Neural progenitor cell (in vitro differentiated cells): ENCODE results near the gene ATRN. TPM values are rescaled to one million over a fixed set of nuclear protein-coding genes. Genes with fewer than 3 reads are reported as not detected.

Experiments
- DNase-seq: peaks from one replicate; pipeline ENCODE4 v3.0.0-alpha.2; 2016; ENCODE audit warnings: low spot score
- H2AFZ ChIP-seq: fragments of 200-600 bp; sonication (generic); replicated peaks from 2 replicates; pipeline ENCODE4 v1.6.1; 2016; ENCODE audit warnings: antibody characterized with exemption
- H3F3A ChIP-seq: fragments of 200-600 bp; sonication (generic); 2 replicates; pipeline ENCODE4 v1.6.1; 2016; ENCODE audit warnings: antibody characterized with exemption, low read depth
- H3K27ac ChIP-seq: fragments of 200-600 bp; sonication (generic); 2 replicates; pipeline ENCODE4 v1.5.1; 2016; ENCODE audit warnings: mild to moderate bottlenecking
- H3K27me3 ChIP-seq: fragments of 200-600 bp; sonication (generic); 2 replicates; pipeline ENCODE4 v1.6.1; 2016; ENCODE audit warnings: mild to moderate bottlenecking, moderate library complexity
- H3K36me3 ChIP-seq: fragments of 200-600 bp; sonication (generic); 2 replicates; pipeline ENCODE4 v1.5.1; 2016
- H3K4me1 ChIP-seq: fragments of 200-600 bp; sonication (generic); 2 replicates; pipeline ENCODE4 v1.6.1; 2016; ENCODE audit warnings: mixed run types
- H3K4me2 ChIP-seq: fragments of 200-600 bp; sonication (generic); 2 replicates; pipeline ENCODE4 v1.6.1; 2016
- H3K4me3 ChIP-seq: fragments of 200-600 bp; sonication (generic); 2 replicates; pipeline ENCODE4 v1.5.1; 2016
- H3K79me2 ChIP-seq: fragments of 200-600 bp; sonication (generic); 2 replicates; pipeline ENCODE4 v1.6.1; 2016; ENCODE audit warnings: low read depth
- H3K9ac ChIP-seq: fragments of 200-600 bp; sonication (generic); 2 replicates; pipeline ENCODE4 v1.6.1; 2016
- H3K9me3 ChIP-seq: fragments of 200-600 bp; sonication (generic); 2 replicates; pipeline ENCODE4 v1.5.1; 2016; ENCODE audit warnings: low read depth
- H4K20me1 ChIP-seq: fragments of 200-600 bp; sonication (generic); 2 replicates; pipeline ENCODE4 v1.6.1; 2016; ENCODE audit warnings: low read depth
- H3K27ac Mint-ChIP-seq: 3 replicates; pipeline ENCODE4 v1.8.0; 2021; ENCODE audit warnings: mixed read lengths
- H3K27me3 Mint-ChIP-seq: 2 replicates; pipeline ENCODE4 v1.8.0; 2022; ENCODE audit warnings: low read depth, mild to moderate bottlenecking, inconsistent platforms, moderate library complexity, mixed read lengths; ENCODE audit not compliant: insufficient read depth
- H3K36me3 Mint-ChIP-seq: 3 replicates; pipeline ENCODE4 v1.8.0; 2021; ENCODE audit warnings: mixed read lengths
- H3K4me1 Mint-ChIP-seq: 3 replicates; pipeline ENCODE4 v1.8.0; 2021; ENCODE audit warnings: mixed read lengths
- H3K4me3 Mint-ChIP-seq: 3 replicates; pipeline ENCODE4 v1.8.0; 2021; ENCODE audit warnings: mild to moderate bottlenecking, moderate library complexity, mixed read lengths
- H3K9me3 Mint-ChIP-seq: 3 replicates; pipeline ENCODE4 v1.8.0; 2020; ENCODE audit warnings: mixed read lengths
- CTCF ChIP-seq: fragments of 200-600 bp; sonication (generic); IDR thresholded peaks from 2 replicates; pipeline ENCODE4 v1.5.1; 2017; ENCODE audit warnings: antibody characterized with exemption, mild to moderate bottlenecking
- EZH2 ChIP-seq: fragments of 200-600 bp; sonication (generic); IDR thresholded peaks from 2 replicates; pipeline ENCODE4 v1.6.1; 2017; ENCODE audit warnings: antibody characterized with exemption, mild to moderate bottlenecking, moderate library complexity
- EZH2phosphoT487 ChIP-seq: fragments of 200-600 bp; sonication (generic); IDR thresholded peaks from 2 replicates; pipeline ENCODE4 v1.6.1; 2017; ENCODE audit warnings: antibody characterized with exemption
- total RNA-seq: library from RNA; depleted of rRNA; stranded (reverse); fragments of >200 nt; gene quantifications from 2 replicates; pipeline ENCODE4 v1.2.3, GENCODE V29; 2015; ENCODE audit warnings: low replicate concordance

The ATRN gene
- total RNA-seq, 1 donor from 2014 or later = 36.8 TPM

- peak; percentile 22 for TF ChIP-seq CTCF
- no peak for TF ChIP-seq EZH2phosphoT487
- Mint-ChIP-seq H3K36me3 (peaks cover 17% of the 10 kb centered on the region), H3K9me3 (no peaks in the 10 kb centered on the region), H3K4me3 (no peak overlapping the region), H3K4me1 (no peaks in the 10 kb centered on the region), H3K27ac (no peak overlapping the region), H3K27me3 (no peaks in the 10 kb centered on the region)
- Histone ChIP-seq H2AFZ (no peak overlapping the region), H3K4me1 (peaks cover 10% of the 10 kb centered on the region), H3K27ac (no peak overlapping the region), H3K9me3 (no peaks in the 10 kb centered on the region), H3K36me3 (no peaks in the 10 kb centered on the region), H3F3A (no peaks in the 10 kb centered on the region), H3K4me3 (no peak overlapping the region), H3K79me2 (no peaks in the 10 kb centered on the region), H3K9ac (no peak overlapping the region), H3K4me2 (no peak overlapping the region), H3K27me3 (no peaks in the 10 kb centered on the region), H4K20me1 (no peaks in the 10 kb centered on the region)
- DNase-seq = no peak
Measured at GRCh38 chr20:3632311-3633004, 161.6 kb downstream of the ATRN start.

- no peak for DNase-seq
- H3K36me3 ChIP-seq = no peaks in the 10 kb centered on the region
- H4K20me1 ChIP-seq = no peaks in the 10 kb centered on the region
- no peaks in the 10 kb centered on the region for H3K27me3 ChIP-seq
- no peak overlapping the region for H3K4me3 ChIP-seq
- no peak overlapping the region for H3K27ac ChIP-seq
- H3F3A ChIP-seq = no peaks in the 10 kb centered on the region
- no peaks in the 10 kb centered on the region for H3K9me3 ChIP-seq
- H3K79me2 ChIP-seq = no peaks in the 10 kb centered on the region
- peaks cover 10% of the 10 kb centered on the region for H3K4me1 ChIP-seq
- TF ChIP-seq CTCF = no peak
- no peak for TF ChIP-seq EZH2
- TF ChIP-seq EZH2phosphoT487 = no peak
- Mint-ChIP-seq H3K27ac (no peak overlapping the region), H3K36me3 (peaks cover 11% of the 10 kb centered on the region), H3K27me3 (no peaks in the 10 kb centered on the region), H3K4me1 (no peaks in the 10 kb centered on the region), H3K9me3 (no peaks in the 10 kb centered on the region), H3K4me3 (no peak overlapping the region)
- no peak overlapping the region for H2AFZ ChIP-seq
- H3K9ac ChIP-seq = no peak overlapping the region
- H3K4me2 ChIP-seq = no peak overlapping the region
Measured at GRCh38 chr20:3633913-3634478, 163.2 kb downstream of the ATRN start.

GRCh38 chr20:3635346-3635745, 164.5 kb downstream of the ATRN start:
- Mint-ChIP-seq H3K4me1 (no peaks in the 10 kb centered on the region), H3K27ac (no peak overlapping the region), H3K36me3 (peaks cover 13% of the 10 kb centered on the region), H3K4me3 (no peak overlapping the region), H3K27me3 (no peaks in the 10 kb centered on the region), H3K9me3 (peaks cover 2% of the 10 kb centered on the region)
- TF ChIP-seq EZH2phosphoT487 = no peak
- TF ChIP-seq EZH2 = no peak
- TF ChIP-seq CTCF = no peak
- Histone ChIP-seq H2AFZ (no peak overlapping the region), H3K4me2 (no peak overlapping the region), H3K4me1 (peaks cover under 1% of the 10 kb centered on the region), H3K4me3 (no peak overlapping the region), H3K9me3 (no peaks in the 10 kb centered on the region), H3K27me3 (no peaks in the 10 kb centered on the region), H3K27ac (no peak overlapping the region), H3K9ac (no peak overlapping the region), H4K20me1 (no peaks in the 10 kb centered on the region), H3K79me2 (no peaks in the 10 kb centered on the region), H3F3A (no peaks in the 10 kb centered on the region), H3K36me3 (peaks cover 6% of the 10 kb centered on the region)
- no peak for DNase-seq
